MG63 (cell line): ENCODE results near the gene MBD5. TPM values are rescaled to one million over a fixed set of nuclear protein-coding genes. Genes with fewer than 3 reads are reported as not detected.
"Not testable (repeated sequence)": the region's sequence is repeated elsewhere in the genome, so short reads cannot be mapped to it uniquely, and the experiment has no call there.

Experiments
- DNase-seq: peaks from one replicate; pipeline ENCODE4 v3.0.0-alpha.2; 2020
- H3K27me3 ChIP-seq: fragments of 250-450 bp; sonication (Bioruptor Pico); 2 replicates; pipeline ENCODE4 v1.5.1; 2020; ENCODE audit warnings: mild to moderate bottlenecking, moderate library complexity
- H3K36me3 ChIP-seq: fragments of 250-450 bp; sonication (Bioruptor Pico); 2 replicates; pipeline ENCODE4 v1.5.1; 2020; ENCODE audit warnings: mild to moderate bottlenecking, moderate library complexity
- H3K4me3 ChIP-seq: fragments of 250-450 bp; sonication (Bioruptor Pico); 2 replicates; pipeline ENCODE4 v1.5.1; 2020; ENCODE audit warnings: mild to moderate bottlenecking, moderate library complexity
- H3K9me3 ChIP-seq: fragments of 250-450 bp; sonication (Bioruptor Pico); 2 replicates; pipeline ENCODE4 v1.5.1; 2020; ENCODE audit warnings: mild to moderate bottlenecking, moderate library complexity
- total RNA-seq: library from RNA; depleted of rRNA; stranded (reverse); fragments of >200 nt; shearing (Covaris generic); gene quantifications from 2 replicates; pipeline ENCODE4 v1.2.3, GENCODE V29; 2014; ENCODE audit warnings: low replicate concordance; rRNA removed

The MBD5 gene
- 4.1 and 5.9 TPM in 2 replicates for total RNA-seq

DNA sequence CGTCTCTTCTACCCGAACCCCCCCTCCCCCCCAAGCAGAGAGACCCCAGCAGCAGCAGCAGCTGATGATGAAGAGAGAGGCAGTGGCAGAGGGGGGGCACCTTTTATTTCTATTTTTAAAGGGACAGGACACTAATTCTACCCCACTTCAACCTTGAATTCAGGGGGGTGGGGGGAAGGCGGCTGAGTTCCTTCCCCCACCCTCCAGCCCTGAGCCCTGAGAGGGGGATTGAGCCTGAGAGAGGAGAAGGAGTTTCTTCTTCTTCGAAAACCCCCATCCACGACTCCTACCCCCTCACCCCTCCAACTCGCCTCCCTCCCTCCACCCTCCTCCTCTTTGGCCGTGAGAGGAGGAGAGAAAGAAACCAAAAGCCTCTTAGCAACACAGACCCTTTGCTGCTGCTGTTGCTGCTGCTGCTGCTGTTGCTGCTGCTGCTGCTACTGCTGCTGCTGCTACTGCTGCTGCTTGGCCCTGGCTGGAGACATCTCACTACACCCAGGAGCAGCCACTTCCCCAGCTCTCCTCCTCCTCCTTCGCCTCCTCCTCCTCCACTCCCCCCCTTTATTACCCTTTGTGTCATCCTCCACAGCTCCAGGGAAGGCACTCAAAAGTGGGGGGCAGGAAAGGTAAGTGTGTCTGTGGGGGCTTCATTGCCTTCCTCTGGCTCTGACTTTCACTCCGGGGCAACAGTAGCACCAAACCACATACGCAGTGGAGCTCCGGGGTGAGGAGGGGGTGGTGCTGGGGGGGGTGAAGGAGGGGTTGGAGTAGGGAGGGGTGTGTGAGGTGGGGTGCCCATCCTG is at the start of gene MBD5:
Gene MBD5 (plus strand): TSS at position 33 of the 803 bp plus-strand sequence.
- Histone ChIP-seq H3K9me3 (no peaks in the 10 kb centered on the region), H3K36me3 (no peaks in the 10 kb centered on the region), H3K4me3 (peak within 1 kb of the TSS; percentile 81), H3K27me3 (no peaks in the 10 kb centered on the region)
- DNase-seq, result peak; percentile 27

DNA sequence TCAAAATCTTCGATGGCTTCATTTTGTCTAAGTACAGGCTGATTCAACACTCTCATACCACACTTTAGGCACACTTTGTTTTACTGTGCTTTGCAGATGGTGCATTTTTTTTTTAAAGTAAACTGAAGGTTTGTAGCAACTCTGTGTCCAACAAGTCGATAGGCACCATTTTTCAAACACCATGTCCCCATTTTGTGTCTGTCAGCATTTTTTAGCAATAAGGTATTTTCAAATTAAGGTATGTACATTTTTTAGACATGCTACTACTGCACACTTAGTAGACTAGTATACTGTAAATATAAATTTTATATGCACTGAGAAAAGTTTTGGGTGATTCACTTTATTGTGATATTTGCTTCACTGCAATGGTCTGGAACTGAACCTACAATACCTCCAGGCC is 44.8 kb upstream of the MBD5 start:
- no peak overlapping the region for H3K4me3 ChIP-seq
- no peaks in the 10 kb centered on the region for H3K9me3 ChIP-seq
- DNase-seq, result no peak
- no peaks in the 10 kb centered on the region for H3K27me3 ChIP-seq
- peaks cover 5% of the 10 kb centered on the region; the same call in 1 of the 2 replicates for H3K36me3 ChIP-seq

DNA sequence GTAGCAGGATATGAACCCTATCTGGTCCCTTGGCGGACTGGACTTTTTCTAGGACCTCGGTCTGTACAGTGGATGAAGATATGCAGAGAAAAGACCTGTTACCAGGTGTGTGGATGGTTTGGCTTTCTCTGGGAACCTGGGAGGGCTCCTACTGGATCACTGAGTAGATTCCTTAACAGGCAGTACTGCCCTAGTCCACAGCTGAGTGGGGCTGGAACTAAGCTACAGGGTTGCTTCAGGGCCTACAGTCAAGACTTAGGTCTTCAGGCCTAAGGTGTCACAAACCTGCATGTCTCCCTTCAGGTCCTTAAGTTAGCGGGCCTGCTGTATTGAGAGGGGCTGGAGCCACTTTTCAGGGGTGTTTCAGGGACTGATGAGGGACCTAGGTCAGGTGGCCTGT is 43.2 kb upstream of the MBD5 start:
- Histone ChIP-seq H3K36me3 (no peaks in the 10 kb centered on the region), H3K9me3 (no peaks in the 10 kb centered on the region), H3K27me3 (no peaks in the 10 kb centered on the region), H3K4me3 (no peak overlapping the region)
- no peak for DNase-seq

DNA sequence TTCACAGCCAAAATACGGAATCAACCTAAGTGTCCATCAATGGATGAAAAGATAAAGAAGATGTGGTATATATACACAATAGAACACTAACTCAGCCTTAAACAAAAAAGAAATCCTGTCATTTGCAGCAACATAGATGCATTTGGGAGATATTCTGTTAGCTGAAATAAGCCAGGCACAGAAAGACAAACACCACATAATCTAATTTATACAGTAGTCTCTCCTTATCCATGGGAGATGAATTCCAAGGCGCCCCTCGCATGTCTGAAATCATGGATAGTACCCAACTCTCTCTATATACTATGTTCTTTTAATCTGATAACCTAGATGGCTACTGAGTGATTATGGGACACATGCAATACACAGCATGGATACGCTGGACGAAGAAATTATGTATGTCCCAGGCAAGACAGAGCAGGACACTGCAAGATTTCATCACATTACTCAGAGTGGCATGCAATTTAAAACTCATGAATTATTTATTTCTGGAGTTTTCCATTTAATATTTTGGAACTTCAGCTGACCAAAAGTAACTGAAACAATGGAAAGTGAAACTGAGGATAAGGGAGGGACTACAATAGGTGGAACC is 39.9 kb upstream of the MBD5 start:
- Histone ChIP-seq H3K36me3 (no peaks in the 10 kb centered on the region), H3K27me3 (no peaks in the 10 kb centered on the region), H3K4me3 (no peak overlapping the region), H3K9me3 (no peaks in the 10 kb centered on the region)
- DNase-seq, result no peak

DNA sequence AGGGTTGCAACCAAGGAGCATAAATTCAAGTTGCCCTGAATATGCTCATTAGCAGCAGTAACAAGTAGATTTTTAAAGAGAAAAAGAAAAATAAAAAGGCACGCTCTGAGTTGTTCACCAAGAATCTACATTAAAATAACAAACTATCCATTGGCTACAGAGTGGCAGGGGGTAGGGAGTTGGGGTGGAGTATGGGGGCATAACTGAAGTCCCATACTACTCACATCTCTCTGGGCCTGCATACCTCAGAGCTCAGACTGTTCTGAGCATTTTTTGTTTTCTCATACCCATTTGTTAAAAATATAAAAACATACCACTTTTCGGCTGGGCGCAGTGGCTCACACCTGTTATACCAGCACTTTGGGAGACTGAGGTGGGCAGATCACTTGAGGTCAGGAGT is 31.8 kb upstream of the MBD5 start:
- no peaks in the 10 kb centered on the region for H3K9me3 ChIP-seq
- DNase-seq, result no peak

DNA sequence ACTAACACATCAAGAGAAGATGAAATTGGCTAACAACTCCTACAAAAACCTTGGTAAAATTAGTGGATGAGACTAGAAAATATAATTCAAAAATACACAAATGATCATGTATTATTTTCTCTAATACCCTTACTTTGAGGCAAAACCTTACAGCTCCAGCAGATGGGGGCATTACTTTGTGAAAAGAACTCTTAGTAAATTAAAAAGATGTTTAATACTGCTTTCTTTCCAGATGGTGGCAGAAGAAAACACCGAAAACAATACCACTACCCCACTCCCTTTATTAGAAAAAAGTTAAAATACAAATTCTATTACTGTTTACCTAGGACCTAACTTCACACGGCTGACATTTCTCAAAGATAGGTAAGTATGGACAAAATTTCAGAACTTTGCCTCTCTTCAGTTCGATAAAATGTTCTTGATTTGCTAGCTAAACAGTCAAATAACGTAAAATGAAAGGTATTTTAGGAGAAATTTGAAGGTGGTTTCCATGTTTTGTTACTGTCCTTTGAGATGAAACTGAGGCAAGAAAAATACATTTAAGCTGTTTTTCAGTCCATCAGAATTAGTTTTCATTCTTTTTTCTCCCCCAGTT is 31.0 kb upstream of the MBD5 start:
- Histone ChIP-seq H3K4me3 (no peak overlapping the region), H3K9me3 (no peaks in the 10 kb centered on the region), H3K27me3 (no peaks in the 10 kb centered on the region), H3K36me3 (no peaks in the 10 kb centered on the region)
- DNase-seq, result no peak

More for the DNA sequence above, 31.8 kb upstream of the MBD5 start:
- Histone ChIP-seq H3K4me3 (no peak overlapping the region), H3K27me3 (no peaks in the 10 kb centered on the region), H3K36me3 (no peaks in the 10 kb centered on the region)

DNA sequence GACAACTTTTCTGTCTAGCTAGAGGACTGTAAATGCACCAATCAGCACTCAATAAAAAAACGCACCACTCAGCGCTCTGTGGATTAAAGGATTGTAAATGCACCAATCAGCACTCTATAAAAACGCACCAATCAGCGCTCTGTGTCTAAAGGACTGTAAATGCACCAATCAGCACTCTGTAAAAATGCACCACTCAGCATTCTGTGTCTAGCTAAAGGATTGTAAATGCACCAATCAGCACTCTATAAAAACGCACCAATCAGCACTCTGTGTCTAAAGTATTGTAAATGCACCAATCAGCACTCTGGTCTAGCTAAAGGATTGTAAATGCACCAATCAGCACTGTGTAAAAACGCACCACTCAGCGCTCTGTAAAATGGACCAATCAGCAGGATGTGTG is 25.9 kb upstream of the MBD5 start:
- not testable (repeated sequence) for H3K36me3 ChIP-seq, DNase-seq, H3K27me3 ChIP-seq

DNA sequence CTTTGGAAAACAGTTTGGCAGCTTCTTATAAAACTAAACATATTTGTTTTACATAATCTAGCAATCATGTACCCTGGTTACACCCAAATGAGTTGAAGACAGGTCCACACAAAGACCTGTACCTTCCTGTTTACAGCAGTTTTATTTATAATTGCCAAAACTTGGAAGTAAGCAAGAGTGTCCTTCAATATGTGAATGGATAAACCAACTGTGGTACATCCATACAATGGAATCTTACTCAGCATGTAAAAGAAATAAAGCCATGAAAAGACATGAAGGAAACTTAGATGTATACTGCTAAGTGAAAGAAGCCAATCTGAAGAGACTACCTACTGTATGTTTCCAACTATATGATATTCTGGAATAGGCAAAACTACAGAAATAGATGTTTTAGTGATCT is 24.1 kb upstream of the MBD5 start:
- H3K9me3 ChIP-seq, result peaks cover 6% of the 10 kb centered on the region; the same call in 1 of the 2 replicates
- DNase-seq, result no peak
- no peaks in the 10 kb centered on the region for H3K27me3 ChIP-seq
- H3K4me3 ChIP-seq, result no peak overlapping the region
- H3K36me3 ChIP-seq, result peaks cover 4% of the 10 kb centered on the region; the same call in 1 of the 2 replicates

More for the DNA sequence above, 25.9 kb upstream of the MBD5 start:
- not testable (repeated sequence) for H3K4me3 ChIP-seq, H3K9me3 ChIP-seq

DNA sequence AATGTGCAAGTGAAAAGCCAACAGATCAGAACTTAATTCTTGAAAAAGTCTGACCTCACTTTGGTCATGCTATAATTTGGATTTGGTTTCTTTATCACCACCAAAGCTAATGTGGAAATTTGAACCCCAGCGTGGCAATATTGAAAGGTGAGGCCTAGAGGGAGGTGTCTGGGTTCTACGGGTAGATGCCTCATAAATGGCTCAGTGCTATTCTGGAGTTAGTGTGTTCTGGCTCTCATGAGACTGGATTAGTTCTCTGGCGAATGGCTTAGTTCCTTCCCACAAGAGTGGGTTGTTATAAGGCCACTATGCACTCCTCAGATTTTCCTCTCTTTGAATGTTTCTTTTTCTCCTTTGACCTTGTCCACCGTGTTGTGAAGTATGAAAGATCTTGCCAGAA is 22.7 kb upstream of the MBD5 start:
- Histone ChIP-seq H3K9me3 (peaks cover 10% of the 10 kb centered on the region), H3K27me3 (no peaks in the 10 kb centered on the region), H3K4me3 (no peak overlapping the region), H3K36me3 (peaks cover 4% of the 10 kb centered on the region; the same call in 1 of the 2 replicates)
- DNase-seq, result no peak

DNA sequence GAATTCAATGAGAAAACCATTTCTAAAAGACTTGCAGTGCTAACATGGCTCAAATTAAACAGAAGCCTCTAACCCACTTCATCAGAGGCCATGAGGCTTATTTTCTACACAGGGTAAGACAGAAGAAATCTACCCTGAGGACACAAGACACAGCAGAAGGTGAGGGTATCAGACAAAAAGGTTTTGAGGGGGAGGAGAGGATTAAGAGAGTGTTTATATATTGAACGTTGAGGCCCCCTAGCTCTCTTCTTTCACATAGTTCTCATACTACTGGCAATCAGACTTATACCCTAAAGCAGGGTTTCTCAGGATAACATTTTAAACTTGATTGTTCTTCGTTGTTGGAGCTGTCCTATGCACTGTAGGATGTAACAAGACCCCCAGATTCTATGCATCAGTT is 21.8 kb upstream of the MBD5 start:
- no peaks in the 10 kb centered on the region for H3K27me3 ChIP-seq
- H3K36me3 ChIP-seq, result peaks cover 4% of the 10 kb centered on the region; the same call in 1 of the 2 replicates
- peaks cover 10% of the 10 kb centered on the region for H3K9me3 ChIP-seq
- no peak overlapping the region for H3K4me3 ChIP-seq
- DNase-seq, result no peak

DNA sequence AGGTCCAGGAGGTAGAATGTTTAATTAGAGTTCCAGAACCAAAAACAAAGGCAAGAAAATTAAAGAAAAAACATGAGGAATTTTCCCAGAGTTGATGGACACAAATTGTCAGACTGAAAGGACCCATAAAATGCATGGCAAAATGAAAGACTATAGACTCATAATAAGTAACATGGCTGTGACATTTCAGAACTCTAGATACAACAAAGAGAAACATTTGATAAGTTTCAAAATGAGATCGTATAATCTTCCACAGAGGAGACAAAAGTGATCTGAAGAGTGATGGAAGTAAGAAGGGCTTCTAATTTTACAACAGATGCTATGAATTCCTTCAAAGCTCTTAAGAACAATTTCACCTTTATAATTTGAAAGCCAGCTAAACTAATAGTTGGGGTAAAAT is 20.8 kb upstream of the MBD5 start:
- H3K4me3 ChIP-seq, result no peak overlapping the region

DNA sequence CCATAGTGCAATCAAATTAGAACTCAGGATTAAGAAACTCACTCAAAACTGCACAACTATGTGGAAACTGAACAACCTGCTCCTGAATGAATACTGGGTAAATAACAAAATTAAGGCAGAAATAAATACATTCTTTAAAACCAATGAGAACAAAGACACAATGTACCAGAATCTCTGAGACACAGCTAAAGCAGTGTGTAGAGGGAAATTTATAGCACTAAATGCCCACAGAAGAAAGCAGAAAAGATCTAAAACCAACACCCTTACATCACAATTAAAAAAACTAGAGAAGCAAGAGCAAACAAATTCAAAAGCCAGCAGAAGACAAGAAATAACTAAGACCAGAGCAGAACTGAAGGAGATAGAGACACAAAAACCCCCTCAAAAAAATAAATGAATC is 18.5 kb upstream of the MBD5 start:
- not testable (repeated sequence) for H3K36me3 ChIP-seq, H3K4me3 ChIP-seq, H3K27me3 ChIP-seq, H3K9me3 ChIP-seq, DNase-seq

More for the DNA sequence above, 20.8 kb upstream of the MBD5 start:
- Histone ChIP-seq H3K9me3 (peaks cover 10% of the 10 kb centered on the region), H3K36me3 (peaks cover 2% of the 10 kb centered on the region; the same call in 1 of the 2 replicates), H3K27me3 (no peaks in the 10 kb centered on the region)
- no peak for DNase-seq

DNA sequence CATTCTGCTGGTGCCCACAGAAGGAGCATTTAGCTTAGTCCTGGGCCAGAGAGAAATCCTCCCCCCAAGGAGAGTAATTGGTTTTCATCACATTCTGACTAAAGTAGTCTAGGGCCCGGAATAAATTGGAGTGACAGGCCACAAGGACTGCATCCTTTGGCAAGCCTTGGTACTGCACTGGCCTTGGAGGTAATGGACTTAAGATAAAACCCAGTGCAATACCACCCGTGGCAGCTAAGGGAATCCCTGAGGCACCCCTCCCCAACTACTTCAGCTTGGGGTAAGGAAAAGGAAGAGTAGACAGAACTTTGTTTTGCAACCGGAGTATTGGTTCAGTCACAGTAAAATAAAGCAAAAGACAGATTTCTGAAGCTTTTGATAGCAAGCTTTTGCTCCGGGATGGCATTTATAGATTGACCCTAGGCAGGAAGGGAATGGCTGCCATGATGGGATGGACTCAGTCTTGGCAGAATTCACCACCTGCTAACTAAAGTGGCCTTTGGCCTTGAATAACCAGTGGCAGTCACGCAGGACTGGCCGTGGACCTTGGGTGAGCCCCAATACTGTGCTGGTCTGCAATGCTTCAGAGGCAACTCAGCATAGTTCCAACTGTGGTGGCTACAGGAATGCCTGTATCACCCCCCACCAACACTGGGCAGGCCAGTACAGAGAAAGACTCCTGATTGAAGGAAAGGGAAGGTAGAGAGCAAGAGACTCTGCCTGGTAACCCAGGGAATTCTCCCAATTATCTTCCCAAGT is 14.5 kb upstream of the MBD5 start:
- Histone ChIP-seq H3K9me3 (peaks cover 22% of the 10 kb centered on the region), H3K36me3 (no peaks in the 10 kb centered on the region; the same call in 1 of the 2 replicates), H3K4me3 (no peak overlapping the region), H3K27me3 (no peaks in the 10 kb centered on the region)
- DNase-seq, result no peak

DNA sequence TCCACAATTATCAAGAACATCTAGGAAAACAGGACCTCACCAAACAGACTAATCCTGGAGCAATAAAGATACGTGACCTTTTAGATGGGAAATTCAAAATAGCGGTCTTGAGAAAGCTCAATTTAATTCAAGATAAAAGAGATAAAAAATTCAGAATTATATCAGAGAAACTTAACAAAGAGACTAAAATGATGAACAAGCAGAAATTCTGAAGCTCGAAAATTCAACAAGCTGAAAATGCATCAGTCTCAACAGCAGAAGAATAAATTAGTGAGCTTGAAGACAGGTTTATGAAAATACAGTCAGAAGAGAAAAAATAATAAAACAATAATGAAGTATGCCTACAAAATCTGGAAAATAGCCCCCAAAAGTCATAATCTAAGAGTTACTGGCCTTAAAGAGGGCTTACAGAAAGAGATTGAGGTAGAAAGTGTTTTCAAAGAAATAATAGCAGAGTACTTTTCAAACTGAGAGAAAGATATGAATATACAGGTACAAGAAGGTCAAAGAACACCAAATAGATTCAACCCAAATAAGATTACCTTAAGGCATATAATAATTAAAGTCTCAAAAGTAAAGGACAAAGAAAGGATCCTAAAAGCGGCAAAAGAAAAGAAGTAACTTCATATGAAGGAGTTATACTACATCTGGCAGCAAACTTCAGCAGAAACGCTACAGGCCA is 13.5 kb upstream of the MBD5 start:
- H3K36me3 ChIP-seq, result no peaks in the 10 kb centered on the region; the same call in 1 of the 2 replicates
- no peak overlapping the region for H3K4me3 ChIP-seq
- peaks cover 21% of the 10 kb centered on the region for H3K9me3 ChIP-seq
- H3K27me3 ChIP-seq, result no peaks in the 10 kb centered on the region
- DNase-seq, result no peak

DNA sequence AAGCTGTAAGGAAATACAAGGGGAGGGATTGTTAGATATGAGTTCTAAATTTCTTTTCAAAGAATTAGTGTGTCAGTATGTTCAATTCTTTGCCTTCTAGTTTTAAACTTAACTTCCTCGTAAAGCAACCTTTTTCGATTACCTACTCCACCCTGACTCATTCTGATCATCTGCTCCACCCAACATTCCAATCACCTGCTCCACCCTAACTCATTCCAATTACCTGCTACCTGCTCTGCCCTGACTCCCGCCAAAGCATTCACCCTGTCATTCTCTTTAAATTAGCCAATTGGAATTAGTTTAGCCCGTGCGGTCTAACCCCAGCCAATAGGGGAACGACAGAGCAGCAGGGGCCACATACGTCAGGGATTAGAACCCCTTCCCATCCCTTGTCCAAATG is 12.5 kb upstream of the MBD5 start:
- peaks cover 17% of the 10 kb centered on the region for H3K9me3 ChIP-seq
- H3K36me3 ChIP-seq, DNase-seq, H3K4me3 ChIP-seq, H3K27me3 ChIP-seq: not testable (repeated sequence)

DNA sequence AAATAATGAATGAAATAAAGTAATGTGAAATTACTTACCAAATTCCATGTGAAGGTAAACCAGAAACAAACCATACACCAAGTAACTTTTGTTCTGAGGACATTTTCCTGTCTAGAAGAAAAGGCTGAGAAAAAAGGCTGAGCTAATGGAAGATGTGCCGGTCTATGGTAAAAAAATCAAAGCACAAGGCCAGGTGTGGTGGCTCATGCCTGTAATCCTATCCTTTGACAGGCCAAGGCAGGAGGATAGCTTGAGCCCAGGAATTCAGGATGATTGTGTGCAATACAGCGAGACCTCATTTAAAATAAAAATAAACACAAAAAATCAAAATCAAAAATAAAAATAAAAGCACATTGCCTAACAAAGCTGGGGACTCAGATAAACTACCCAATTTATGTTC is 7.0 kb upstream of the MBD5 start:
- no peak overlapping the region for H3K4me3 ChIP-seq
- H3K36me3 ChIP-seq, result no peaks in the 10 kb centered on the region
- DNase-seq, result no peak
- no peaks in the 10 kb centered on the region; the same call in 1 of the 2 replicates for H3K9me3 ChIP-seq
- H3K27me3 ChIP-seq, result no peaks in the 10 kb centered on the region
